ENCODE data around the gene CENPX. TPM values are rescaled to one million over a fixed set of nuclear protein-coding genes. Genes with fewer than 3 reads are reported as not detected.

Gene CENPX
- total RNA-seq, 2 donors from 2014 or later, result 36.5 to 47.6 TPM

DNA sequence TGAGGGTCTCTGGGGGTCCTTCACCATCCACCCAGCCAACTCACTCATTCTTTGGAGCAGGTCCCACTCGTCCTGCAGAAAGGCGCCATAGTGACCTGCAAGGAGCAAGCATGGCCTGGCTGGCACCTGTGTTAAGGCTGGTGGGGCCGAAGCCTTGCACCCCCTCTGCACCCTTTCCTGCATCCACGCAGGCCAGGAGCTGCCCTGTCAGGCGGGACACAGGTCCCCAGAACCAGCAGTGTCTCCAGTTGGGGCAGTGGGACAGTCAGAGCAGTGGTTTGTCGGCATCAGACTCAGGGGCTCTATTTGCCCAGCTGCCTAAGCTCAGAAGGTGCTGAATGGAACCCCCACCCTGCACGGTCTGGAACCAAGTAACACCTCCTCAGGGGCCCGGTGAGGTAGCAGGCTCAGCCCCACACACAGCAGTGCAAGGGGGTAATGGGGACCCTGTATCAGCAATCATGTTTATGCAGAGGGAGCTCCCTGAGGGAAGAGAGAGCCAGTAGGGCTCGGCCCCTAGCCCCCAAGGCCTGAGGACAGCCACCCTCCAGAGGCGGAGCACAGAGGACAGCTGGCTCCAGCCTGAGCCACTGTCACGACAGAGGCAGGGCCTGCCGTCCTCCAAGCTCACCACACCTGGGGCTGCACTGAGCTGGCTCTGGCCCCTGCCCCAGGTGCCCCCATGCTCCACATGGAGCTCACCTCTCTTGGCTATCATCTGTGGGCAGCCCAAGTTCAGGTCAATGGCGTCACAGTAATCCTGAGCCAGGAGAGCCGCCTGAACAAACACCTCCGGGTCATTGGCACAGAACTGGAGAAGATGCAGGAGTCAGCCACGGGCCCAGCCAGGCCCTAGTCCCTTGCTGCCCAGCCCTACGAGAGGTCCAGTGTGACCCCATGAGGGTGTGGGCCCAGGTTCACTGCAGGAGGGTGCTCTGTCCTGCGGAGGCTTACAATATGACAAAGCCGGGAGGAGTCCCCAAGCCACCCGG lies 41.0 kb upstream of the CENPX start:
- H3K27ac ChIP-seq, result no peak overlapping the region

DNA sequence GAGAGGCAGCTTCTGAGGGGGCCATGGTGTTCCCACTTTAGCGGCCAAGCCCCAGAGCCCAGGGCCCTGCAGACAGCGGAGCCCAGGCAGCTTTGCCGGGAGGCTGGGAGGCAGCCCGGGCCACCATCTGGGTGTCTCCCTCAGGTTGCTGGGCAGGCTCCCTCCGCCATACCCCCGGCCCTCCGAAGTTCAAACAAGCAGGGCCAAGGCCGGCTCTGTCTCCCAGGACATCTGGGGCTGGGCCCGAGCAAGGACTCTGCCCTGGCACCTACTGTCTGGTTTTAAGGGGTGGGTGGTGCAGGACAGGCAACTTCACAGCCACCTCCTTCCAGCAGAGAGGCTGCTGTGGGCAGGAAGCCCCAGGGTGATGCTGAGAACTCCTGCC lies 40.3 kb upstream of the CENPX start:
- Histone ChIP-seq H3K4me3 (no peak overlapping the region), H3K36me3 (peaks cover 27% of the 10 kb centered on the region), H3K9me3 (no peaks in the 10 kb centered on the region), H3K27me3 (no peaks in the 10 kb centered on the region), H3K4me1 (peaks cover 0 to 31% of the 10 kb centered on the region in 2 donors), H3K27ac (no peak overlapping the region)
- DNase-seq (ENCODE audit: low spot score), result no peak
- TF ChIP-seq, protein P1, sequence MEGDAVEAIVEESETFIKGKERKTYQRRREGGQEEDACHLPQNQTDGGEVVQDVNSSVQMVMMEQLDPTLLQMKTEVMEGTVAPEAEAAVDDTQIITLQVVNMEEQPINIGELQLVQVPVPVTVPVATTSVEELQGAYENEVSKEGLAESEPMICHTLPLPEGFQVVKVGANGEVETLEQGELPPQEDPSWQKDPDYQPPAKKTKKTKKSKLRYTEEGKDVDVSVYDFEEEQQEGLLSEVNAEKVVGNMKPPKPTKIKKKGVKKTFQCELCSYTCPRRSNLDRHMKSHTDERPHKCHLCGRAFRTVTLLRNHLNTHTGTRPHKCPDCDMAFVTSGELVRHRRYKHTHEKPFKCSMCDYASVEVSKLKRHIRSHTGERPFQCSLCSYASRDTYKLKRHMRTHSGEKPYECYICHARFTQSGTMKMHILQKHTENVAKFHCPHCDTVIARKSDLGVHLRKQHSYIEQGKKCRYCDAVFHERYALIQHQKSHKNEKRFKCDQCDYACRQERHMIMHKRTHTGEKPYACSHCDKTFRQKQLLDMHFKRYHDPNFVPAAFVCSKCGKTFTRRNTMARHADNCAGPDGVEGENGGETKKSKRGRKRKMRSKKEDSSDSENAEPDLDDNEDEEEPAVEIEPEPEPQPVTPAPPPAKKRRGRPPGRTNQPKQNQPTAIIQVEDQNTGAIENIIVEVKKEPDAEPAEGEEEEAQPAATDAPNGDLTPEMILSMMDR (IDR thresholded peaks at IDR 0.05), result no peak

More for the DNA sequence above, 41.0 kb upstream of the CENPX start:
- Histone ChIP-seq H3K36me3 (peaks cover 27% of the 10 kb centered on the region), H3K4me3 (no peak overlapping the region), H3K4me1 (peaks cover 0 to 31% of the 10 kb centered on the region in 2 donors), H3K27me3 (no peaks in the 10 kb centered on the region), H3K9me3 (no peaks in the 10 kb centered on the region)
- no peak for DNase-seq (ENCODE audit: low spot score)
- TF ChIP-seq, protein P1 (IDR thresholded peaks at IDR 0.05), result no peak

DNA sequence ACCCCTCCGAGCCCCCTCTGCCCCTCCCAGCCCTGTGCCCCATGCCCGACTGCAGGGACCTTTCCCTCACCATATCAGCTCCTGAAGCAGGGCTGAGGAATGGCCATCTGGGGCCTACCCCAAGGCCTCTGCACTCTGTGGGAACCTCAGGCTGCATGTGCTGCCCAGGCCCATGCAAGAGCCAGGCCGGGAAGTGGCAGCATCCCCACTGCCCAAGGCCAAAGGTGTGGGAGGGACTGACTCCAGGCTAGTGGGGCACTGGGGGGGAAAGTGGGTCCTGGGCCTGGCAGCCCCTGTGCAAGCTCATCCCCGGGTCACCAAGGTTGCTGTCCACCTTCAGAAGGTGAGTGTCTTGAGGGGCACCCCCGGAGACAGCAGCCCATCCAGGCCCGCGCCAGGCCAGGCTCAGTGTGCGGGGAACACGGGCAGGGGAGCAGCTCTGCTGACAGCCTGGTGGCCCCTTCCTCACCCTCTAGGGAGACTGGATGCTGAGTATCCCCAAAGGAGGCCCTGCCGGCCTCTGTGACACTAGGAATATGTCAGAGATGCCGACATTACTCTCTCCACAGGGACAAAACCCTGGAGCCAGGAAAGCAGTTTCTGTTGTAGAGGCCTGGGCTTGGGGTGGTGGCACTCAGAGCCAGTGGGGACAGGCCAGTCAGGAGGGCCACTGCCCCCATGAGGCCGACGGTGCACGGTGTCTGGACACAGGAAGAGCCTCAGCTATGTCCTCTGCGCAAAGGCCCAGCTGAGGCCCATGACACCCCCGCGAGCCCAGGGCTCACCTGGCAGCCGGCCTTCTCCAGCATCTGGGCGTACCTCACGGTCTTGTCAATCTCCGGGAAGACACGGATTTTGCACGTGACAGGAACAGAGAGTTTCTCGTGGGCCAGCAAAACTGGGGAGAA lies 39.7 kb upstream of the CENPX start:
- H3K4me3 ChIP-seq, result no peak overlapping the region
- H3K36me3 ChIP-seq, result peaks cover 34% of the 10 kb centered on the region
- H3K27ac ChIP-seq, result no peak overlapping the region
- H3K4me1 ChIP-seq, result peaks cover 0 to 31% of the 10 kb centered on the region in 2 donors
- TF ChIP-seq, protein P1 (IDR thresholded peaks at IDR 0.05), result no peak
- no peak for DNase-seq (ENCODE audit: low spot score)
- no peaks in the 10 kb centered on the region for H3K9me3 ChIP-seq
- H3K27me3 ChIP-seq, result no peaks in the 10 kb centered on the region

DNA sequence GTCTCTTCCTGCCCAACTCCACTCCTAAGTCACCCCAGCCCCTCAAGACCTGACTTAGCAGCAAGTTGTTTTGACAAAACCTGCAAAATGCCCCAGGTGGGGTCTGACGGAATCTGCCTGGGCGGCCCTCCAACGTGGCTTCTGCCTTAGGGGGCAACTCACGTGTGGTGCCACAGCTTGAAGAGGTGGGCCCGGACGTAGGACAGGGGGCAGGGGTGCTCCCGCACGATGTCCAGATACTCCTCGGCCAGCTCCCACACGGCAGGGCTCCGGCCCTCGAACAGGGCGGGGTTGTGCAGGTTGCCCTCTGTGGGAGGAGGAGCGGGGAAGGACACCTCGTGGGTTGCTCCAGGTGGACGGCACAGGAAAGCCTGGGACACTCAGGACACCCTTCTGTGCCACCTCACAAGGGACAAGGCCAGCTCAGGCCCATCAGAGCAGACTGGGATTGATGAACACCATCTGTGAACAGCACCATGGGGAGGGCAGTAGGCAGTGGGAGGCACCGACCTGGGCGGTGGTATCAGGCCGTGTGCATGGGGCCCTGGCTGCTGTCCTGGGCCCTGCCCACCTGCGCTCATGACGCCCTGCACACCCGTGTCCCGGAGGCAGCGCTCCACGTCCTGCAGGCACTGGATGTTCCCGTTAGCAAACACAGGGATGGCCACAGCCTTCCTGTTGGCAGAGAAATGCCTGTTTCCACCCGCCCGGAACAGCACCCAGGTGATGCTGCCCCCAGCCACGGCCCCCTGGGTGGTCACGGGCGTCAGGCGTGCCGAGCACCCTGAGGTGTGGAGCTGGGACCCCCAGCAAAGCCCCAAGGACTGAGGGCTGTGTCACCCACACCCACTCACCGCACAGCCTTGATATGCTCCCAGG lies 38.6 kb upstream of the CENPX start:
- no peak overlapping the region for H3K27ac ChIP-seq
- no peak overlapping the region for H3K4me3 ChIP-seq
- H3K27me3 ChIP-seq, result no peaks in the 10 kb centered on the region
- H3K4me1 ChIP-seq, result peaks cover 0 to 28% of the 10 kb centered on the region in 2 donors
- TF ChIP-seq, protein P1 (IDR thresholded peaks at IDR 0.05), result no peak
- H3K36me3 ChIP-seq, result peaks cover 44% of the 10 kb centered on the region
- H3K9me3 ChIP-seq, result no peaks in the 10 kb centered on the region
- DNase-seq (ENCODE audit: low spot score), result no peak

DNA sequence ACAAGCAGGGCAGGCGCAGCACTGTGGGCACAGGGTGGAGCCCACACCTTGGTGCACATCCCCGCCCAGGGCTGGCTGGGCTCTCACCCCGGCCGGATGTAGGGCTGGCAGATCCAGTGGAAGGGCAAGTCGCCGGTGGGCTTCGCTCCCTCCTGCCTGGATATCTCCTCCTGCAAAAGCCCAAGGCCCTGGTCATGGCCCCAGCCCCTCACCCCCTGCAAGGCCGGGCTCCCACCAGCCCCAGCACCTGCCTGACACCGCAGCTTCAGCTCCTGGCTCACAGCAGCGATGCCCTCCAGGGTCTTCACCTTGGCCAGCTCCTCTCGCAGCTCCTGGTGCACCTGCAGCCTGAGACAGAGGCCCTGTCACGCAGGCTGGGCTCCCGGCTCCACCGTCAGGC lies 37.9 kb upstream of the CENPX start:
- TF ChIP-seq, protein P1 (IDR thresholded peaks at IDR 0.05), result no peak
- DNase-seq (ENCODE audit: low spot score), result no peak
- H3K27me3 ChIP-seq, result no peaks in the 10 kb centered on the region
- peaks cover 0 to 22% of the 10 kb centered on the region in 2 donors for H3K4me1 ChIP-seq
- H3K9me3 ChIP-seq, result no peaks in the 10 kb centered on the region
- no peak overlapping the region for H3K4me3 ChIP-seq
- H3K27ac ChIP-seq, result no peak overlapping the region
- H3K36me3 ChIP-seq, result peaks cover 51% of the 10 kb centered on the region
